ENCODE data around the gene SAP25.

The SAP25 gene

GRCh38 chr7:100573691-100574361 lies at the start of gene SAP25:
SAP25 (minus strand) TSS chr7:100573900; CDS start chr7:100573742, 158 bp downstream.
- H3K4me3 Mint-ChIP-seq: no peak within 1 kb of the TSS
- H3K9me3 Mint-ChIP-seq (ENCODE audit: low read depth): no peaks in the 10 kb centered on the region
- H3K36me3 Mint-ChIP-seq: no peaks in the 10 kb centered on the region
- no peaks in the 10 kb centered on the region for H3K27me3 Mint-ChIP-seq
- peaks cover 22% of the 10 kb centered on the region for H3K4me1 Mint-ChIP-seq (ENCODE audit: low read depth)
- no peak within 1 kb of the TSS for H3K27ac Mint-ChIP-seq

GRCh38 chr7:100621554-100621953 lies 47.9 kb upstream of the SAP25 start:
- Mint-ChIP-seq H3K4me3 (no peak overlapping the region), H3K27ac (no peak overlapping the region), H3K9me3 (ENCODE audit: low read depth) (no peaks in the 10 kb centered on the region)

GRCh38 chr7:100620804-100621203 lies 47.1 kb upstream of the SAP25 start:
- Mint-ChIP-seq H3K4me1 (ENCODE audit: low read depth) (peaks cover 4% of the 10 kb centered on the region), H3K27ac (no peak overlapping the region), H3K36me3 (peaks cover 2% of the 10 kb centered on the region), H3K27me3 (no peaks in the 10 kb centered on the region), H3K4me3 (no peak overlapping the region), H3K9me3 (ENCODE audit: low read depth) (no peaks in the 10 kb centered on the region)

More at GRCh38 chr7:100621554-100621953, 47.9 kb upstream of the SAP25 start:
- peaks cover 2% of the 10 kb centered on the region for H3K36me3 Mint-ChIP-seq
- H3K4me1 Mint-ChIP-seq (ENCODE audit: low read depth): peaks cover 7% of the 10 kb centered on the region
- H3K27me3 Mint-ChIP-seq: no peaks in the 10 kb centered on the region

DNA sequence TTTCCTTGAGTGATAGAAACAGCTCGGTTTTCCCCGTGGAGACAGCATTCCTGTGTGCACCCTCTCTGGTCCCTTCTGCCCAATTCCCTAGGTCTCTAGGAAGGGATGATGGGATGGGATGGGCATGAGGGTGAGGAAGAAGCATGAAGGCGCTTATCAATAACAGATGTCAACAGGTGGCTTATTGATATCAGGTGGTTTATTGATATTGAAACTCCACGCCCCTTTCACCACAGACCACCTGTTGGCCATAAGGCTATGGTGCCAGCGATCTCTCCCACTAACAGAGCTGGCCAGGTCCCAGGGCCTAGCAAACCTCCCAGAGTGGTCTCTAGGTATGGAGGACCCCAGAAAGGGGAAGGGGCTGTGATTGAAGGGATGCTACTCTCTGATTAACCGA lies 46.5 kb upstream of the SAP25 start:
- H3K9me3 Mint-ChIP-seq (ENCODE audit: low read depth): no peaks in the 10 kb centered on the region
- H3K27ac Mint-ChIP-seq: no peak overlapping the region
- no peak overlapping the region for H3K4me3 Mint-ChIP-seq
- peaks cover 2% of the 10 kb centered on the region for H3K36me3 Mint-ChIP-seq
- peaks cover 3% of the 10 kb centered on the region for H3K4me1 Mint-ChIP-seq (ENCODE audit: low read depth)
- H3K27me3 Mint-ChIP-seq: no peaks in the 10 kb centered on the region

- Mint-ChIP-seq H3K4me1 (ENCODE audit: low read depth) (peaks cover 21% of the 10 kb centered on the region), H3K4me3 (peak overlapping the region; percentile 85), H3K27me3 (no peaks in the 10 kb centered on the region), H3K27ac (peak overlapping the region; percentile 73), H3K36me3 (peaks cover 3% of the 10 kb centered on the region), H3K9me3 (ENCODE audit: low read depth) (no peaks in the 10 kb centered on the region)
These were observed 40.7 kb upstream of the SAP25 start for GRCh38 chr7:100614308-100614861.

DNA sequence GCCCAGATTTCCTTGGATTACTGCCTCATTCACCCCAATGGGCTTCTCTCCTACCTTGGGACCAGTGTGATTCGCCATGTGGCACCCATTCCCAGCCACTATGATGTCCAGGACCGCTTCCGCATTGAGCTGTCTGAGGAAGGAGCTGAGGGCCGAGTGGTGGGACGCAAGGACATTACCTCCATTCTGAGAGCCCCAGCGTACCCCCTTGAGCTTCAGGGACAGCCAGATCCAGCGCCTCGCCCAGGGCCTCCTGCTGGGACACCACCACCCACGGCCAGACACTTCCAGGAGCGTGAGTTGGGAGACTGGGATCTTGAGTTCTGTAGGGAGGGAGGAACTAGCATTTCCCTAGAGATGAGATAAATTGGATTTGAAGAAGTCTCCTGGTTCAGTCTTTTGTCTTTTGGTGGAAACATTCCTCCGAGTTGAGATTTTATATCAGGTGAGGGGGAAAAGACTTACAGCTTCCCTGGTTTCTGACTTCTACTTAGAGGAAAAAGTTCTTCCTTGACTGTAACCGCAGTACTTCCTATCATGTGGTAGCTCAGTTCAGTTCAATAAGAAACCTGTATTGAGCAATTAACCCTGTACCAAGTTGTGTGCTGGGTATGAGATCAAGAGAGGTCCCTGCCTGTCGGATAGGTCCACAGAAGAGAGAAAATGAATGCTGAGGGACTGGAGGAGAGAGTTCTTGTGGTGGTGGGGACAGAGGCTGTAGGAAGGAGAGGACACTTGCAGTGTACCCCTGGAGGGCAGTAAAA lies 39.9 kb upstream of the SAP25 start:
- Mint-ChIP-seq H3K9me3 (ENCODE audit: low read depth) (no peaks in the 10 kb centered on the region), H3K36me3 (peaks cover 3% of the 10 kb centered on the region), H3K4me3 (peak overlapping the region; percentile 85), H3K27me3 (no peaks in the 10 kb centered on the region), H3K27ac (peak overlapping the region; percentile 73), H3K4me1 (ENCODE audit: low read depth) (peaks cover 21% of the 10 kb centered on the region)

GRCh38 chr7:100612730-100613390 lies 39.2 kb upstream of the SAP25 start:
- H3K9me3 Mint-ChIP-seq (ENCODE audit: low read depth): no peaks in the 10 kb centered on the region
- no peaks in the 10 kb centered on the region for H3K27me3 Mint-ChIP-seq
- peaks cover 21% of the 10 kb centered on the region for H3K4me1 Mint-ChIP-seq (ENCODE audit: low read depth)
- H3K4me3 Mint-ChIP-seq: peak overlapping the region; percentile 99
- peaks cover 3% of the 10 kb centered on the region for H3K36me3 Mint-ChIP-seq
- H3K27ac Mint-ChIP-seq: peak overlapping the region; percentile 50

- H3K4me3 Mint-ChIP-seq: peak within 1 kb of the TSS; percentile 99
- no peaks in the 10 kb centered on the region for H3K27me3 Mint-ChIP-seq
- H3K4me1 Mint-ChIP-seq (ENCODE audit: low read depth): peaks cover 21% of the 10 kb centered on the region
- no peaks in the 10 kb centered on the region for H3K9me3 Mint-ChIP-seq (ENCODE audit: low read depth)
- peaks cover 3% of the 10 kb centered on the region for H3K36me3 Mint-ChIP-seq
- H3K27ac Mint-ChIP-seq: peak within 1 kb of the TSS; percentile 99
These were observed 38.5 kb upstream of the SAP25 start, which contains the start of gene MOSPD3 for GRCh38 chr7:100611983-100612729. MOSPD3 (plus strand) TSS chr7:100612540; CDS start chr7:100612792, 252 bp downstream.

GRCh38 chr7:100609958-100610357 lies 36.3 kb upstream of the SAP25 start:
- H3K4me3 Mint-ChIP-seq: no peak overlapping the region
- H3K27me3 Mint-ChIP-seq: no peaks in the 10 kb centered on the region
- H3K27ac Mint-ChIP-seq: no peak overlapping the region
- peaks cover 27% of the 10 kb centered on the region for H3K4me1 Mint-ChIP-seq (ENCODE audit: low read depth)
- H3K36me3 Mint-ChIP-seq: peaks cover 3% of the 10 kb centered on the region
- no peaks in the 10 kb centered on the region for H3K9me3 Mint-ChIP-seq (ENCODE audit: low read depth)

DNA sequence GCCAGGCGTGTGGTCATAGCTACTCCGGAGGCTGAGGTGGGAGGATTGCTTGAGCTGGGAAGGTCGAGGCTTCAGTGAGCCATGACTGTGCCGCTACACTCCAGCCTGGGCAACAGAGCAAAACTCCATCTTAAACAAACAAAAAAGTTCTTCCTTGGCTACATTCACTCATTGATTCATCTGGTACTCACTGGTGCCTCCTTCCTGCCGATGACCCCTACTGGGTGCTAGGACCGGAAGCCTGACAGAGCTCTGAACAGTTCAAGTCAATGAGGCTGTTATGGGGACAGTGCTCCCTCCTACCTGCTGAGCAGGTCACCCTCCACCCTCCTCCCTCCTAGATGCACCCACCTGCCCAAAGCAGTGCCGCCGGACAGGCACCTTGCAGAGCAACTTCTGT lies 33.4 kb upstream of the SAP25 start:
- H3K9me3 Mint-ChIP-seq (ENCODE audit: low read depth): no peaks in the 10 kb centered on the region
- peaks cover 21% of the 10 kb centered on the region for H3K4me1 Mint-ChIP-seq (ENCODE audit: low read depth)
- H3K36me3 Mint-ChIP-seq: no peaks in the 10 kb centered on the region
- no peaks in the 10 kb centered on the region for H3K27me3 Mint-ChIP-seq
- H3K4me3 Mint-ChIP-seq: no peak overlapping the region
- H3K27ac Mint-ChIP-seq: no peak overlapping the region

GRCh38 chr7:100606313-100606712 lies 32.6 kb upstream of the SAP25 start:
- H3K4me3 Mint-ChIP-seq: peak overlapping the region; percentile 5
- no peaks in the 10 kb centered on the region for H3K36me3 Mint-ChIP-seq
- H3K9me3 Mint-ChIP-seq (ENCODE audit: low read depth): no peaks in the 10 kb centered on the region
- no peaks in the 10 kb centered on the region for H3K27me3 Mint-ChIP-seq
- H3K27ac Mint-ChIP-seq: no peak overlapping the region
- H3K4me1 Mint-ChIP-seq (ENCODE audit: low read depth): peaks cover 19% of the 10 kb centered on the region

DNA sequence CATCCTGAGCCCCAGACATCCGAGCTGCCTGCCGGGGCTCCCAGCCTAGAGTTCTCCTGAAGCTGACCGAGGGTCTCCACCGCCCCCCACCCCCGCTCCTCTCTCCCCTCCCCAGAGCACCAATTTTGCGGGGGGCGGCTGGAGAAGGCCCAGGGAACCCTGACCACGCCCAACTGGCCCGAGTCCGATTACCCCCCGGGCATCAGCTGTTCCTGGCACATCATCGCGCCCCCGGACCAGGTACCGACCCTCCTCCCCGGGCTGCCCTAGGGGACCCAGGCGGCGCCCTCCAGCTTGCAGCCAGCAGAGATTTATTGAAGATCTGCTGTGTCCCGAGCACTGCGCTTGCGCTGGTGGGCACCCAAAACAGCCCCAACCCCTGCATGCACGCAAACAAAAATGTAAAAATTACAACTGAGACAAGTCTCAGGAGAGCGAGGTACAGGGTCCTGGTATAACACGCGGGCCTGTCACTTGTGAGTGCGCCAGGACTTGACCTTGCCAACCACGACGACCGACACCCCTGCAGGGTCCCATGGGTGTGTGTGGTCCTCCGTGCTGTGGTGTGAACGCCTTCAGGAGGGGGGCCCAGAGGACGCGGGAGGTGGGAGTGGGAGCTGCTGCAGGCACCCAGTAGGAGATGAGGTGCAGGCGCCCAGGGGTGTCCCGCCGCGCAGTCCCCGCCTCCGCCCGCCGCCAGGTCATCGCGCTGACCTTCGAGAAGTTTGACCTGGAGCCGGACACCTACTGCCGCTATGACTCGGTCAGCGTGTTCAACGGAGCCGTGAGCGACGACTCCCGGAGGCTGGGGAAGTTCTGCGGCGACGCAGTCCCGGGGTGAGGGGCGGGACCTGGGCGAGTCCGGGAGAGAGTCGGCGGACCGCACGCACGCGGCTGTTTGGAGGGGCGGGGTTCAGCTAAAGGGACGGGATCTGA lies 31.5 kb upstream of the SAP25 start:
- no peak overlapping the region for H3K27ac Mint-ChIP-seq
- no peaks in the 10 kb centered on the region for H3K36me3 Mint-ChIP-seq
- no peaks in the 10 kb centered on the region for H3K9me3 Mint-ChIP-seq (ENCODE audit: low read depth)
- no peaks in the 10 kb centered on the region for H3K27me3 Mint-ChIP-seq
- peak overlapping the region; percentile 78 for H3K4me3 Mint-ChIP-seq
- H3K4me1 Mint-ChIP-seq (ENCODE audit: low read depth): peaks cover 17% of the 10 kb centered on the region

- Mint-ChIP-seq H3K4me3 (peak overlapping the region; percentile 78), H3K4me1 (ENCODE audit: low read depth) (peaks cover 17% of the 10 kb centered on the region), H3K27me3 (no peaks in the 10 kb centered on the region), H3K9me3 (ENCODE audit: low read depth) (no peaks in the 10 kb centered on the region), H3K36me3 (no peaks in the 10 kb centered on the region), H3K27ac (no peak overlapping the region)
These were observed 30.6 kb upstream of the SAP25 start for GRCh38 chr7:100604028-100604975.
